GM12878 (cell line): ENCODE results near the gene CDRT15. TPM values are rescaled to one million over a fixed set of nuclear protein-coding genes. Genes with fewer than 3 reads are reported as not detected.

ENCODE experiments used
- ATAC-seq: fragments of 200-7000 bp; cut with Tn5 transposase; 3 replicates; pipeline ENCODE4 v1.9.1; 2020; ENCODE audit warnings: mild to moderate bottlenecking, moderate library complexity
- BruUV-seq: library from RNA; stranded (reverse); fragments of 400-500 nt; replicated peaks from 2 replicates; lab custom pipeline; 2021; lab: Mats Ljungman, UMichigan
- CTCF ChIA-PET: fragments of 300-600 bp; sonication (Branson Sonifier 250); formaldehyde crosslinking; extraction: SDS; loops from one replicate; lab custom pipeline; 2021; ENCODE audit warnings: inconsistent platforms; lab: Yijun Ruan, JAX
- POLR2A ChIA-PET: fragments of 350-600 bp; formaldehyde crosslinking; extraction: SDS; loops from one replicate; lab custom pipeline; 2021; ENCODE audit warnings: inconsistent platforms; lab: Charles Lee
- RAD21 ChIA-PET: fragments of 300-600 bp; sonication (Branson Sonifier 250); formaldehyde crosslinking; loops from one replicate; lab custom pipeline; 2023; ENCODE audit warnings: antibody characterized with exemption; ENCODE audit not compliant: unreplicated experiment; lab: Charles Lee
- SMC1A ChIA-PET: fragments of 300-600 bp; sonication (Branson Sonifier 250); formaldehyde crosslinking; loops from one replicate; lab custom pipeline; 2023; ENCODE audit not compliant: unreplicated experiment, uncharacterized antibody; lab: Charles Lee
- DNase-seq: peaks from one replicate; pipeline ENCODE4 v3.0.0-alpha.2; 2011; ENCODE audit warnings: low read depth, low spot score
- FAIRE-seq: peaks from 3 replicates; lab custom pipeline; 2011; peaks lifted over from hg19 to GRCh38; lab: Jason Lieb, UNC
- H2AFZ ChIP-seq: 2 replicates; pipeline ENCODE4 v1.6.0; 2011; ENCODE audit warnings: low read depth, low read length, control low read depth; ENCODE audit not compliant: control insufficient read depth
- H3K27ac ChIP-seq: 2 replicates; pipeline ENCODE4 v1.5.1; 2011; ENCODE audit warnings: control low read depth; ENCODE audit not compliant: control insufficient read depth, insufficient read depth
- H3K27me3 ChIP-seq, 2 experiments: replicated peaks in 1 of 2; 2 replicates each; pipeline versions ENCODE4 v1.6.0 to v1.6.1; 2011; ENCODE audit warnings: low read length in 1 of 2; ENCODE audit not compliant: control insufficient read depth in 2 of 2, insufficient read depth in 2 of 2
- H3K36me3 ChIP-seq, 2 experiments: 2 replicates each; pipeline ENCODE4 v1.5.1; 2011; ENCODE audit warnings: low read length in 1 of 2; ENCODE audit not compliant: control insufficient read depth in 2 of 2, insufficient read depth in 2 of 2
- H3K4me1 ChIP-seq: 2 replicates; pipeline ENCODE4 v1.6.1; 2011; ENCODE audit warnings: mild to moderate bottlenecking, low read length, moderate library complexity, mixed read lengths; ENCODE audit not compliant: control insufficient read depth, insufficient read depth
- H3K4me2 ChIP-seq: 2 replicates; pipeline ENCODE4 v1.6.0; 2011; ENCODE audit warnings: control low read depth; ENCODE audit not compliant: control insufficient read depth, insufficient read depth
- H3K4me3 ChIP-seq: fragments of 200-600 bp; sonication (generic); 2 replicates; pipeline ENCODE4 v1.5.1; 2016
- H3K79me2 ChIP-seq: 2 replicates; pipeline ENCODE4 v1.6.0; 2011; ENCODE audit warnings: low read length; ENCODE audit not compliant: control insufficient read depth, insufficient read depth
- H3K9ac ChIP-seq: 2 replicates; pipeline ENCODE4 v1.8.0; 2011; ENCODE audit warnings: low read length, control low read depth, mixed read lengths; ENCODE audit not compliant: control insufficient read depth, insufficient read depth
- H3K9me3 ChIP-seq: replicated peaks from 3 replicates; pipeline ENCODE4 v1.5.1; 2011; ENCODE audit warnings: mild to moderate bottlenecking, low read length; ENCODE audit not compliant: control insufficient read depth, insufficient read depth
- H4K20me1 ChIP-seq: 2 replicates; pipeline ENCODE4 v1.6.0; 2011; ENCODE audit not compliant: control insufficient read depth, insufficient read depth
- BMI1 ChIP-seq: fragments of 450-650 bp; IDR thresholded peaks from 2 replicates; pipeline ENCODE4 v1.6.1; 2016; ENCODE audit warnings: mild to moderate bottlenecking, moderate library complexity, borderline replicate concordance
- DPF2 ChIP-seq: fragments of 450-650 bp; IDR thresholded peaks from 2 replicates; pipeline ENCODE4 v1.6.1; 2017; ENCODE audit warnings: mild to moderate bottlenecking
- GABPA ChIP-seq: IDR thresholded peaks from 2 replicates; pipeline ENCODE4 v1.6.1; 2014; ENCODE audit warnings: antibody characterized with exemption, low read depth, mild to moderate bottlenecking, inconsistent platforms
- JUNB ChIP-seq: IDR thresholded peaks from 2 replicates; pipeline ENCODE4 v1.6.1; 2016; ENCODE audit warnings: antibody characterized with exemption, mild to moderate bottlenecking
- MTA3 ChIP-seq: IDR thresholded peaks from 2 replicates; pipeline ENCODE4 v1.6.1; 2012; ENCODE audit warnings: low read length, inconsistent platforms, borderline replicate concordance
- POLR2AphosphoS2 ChIP-seq: IDR thresholded peaks from 2 replicates; pipeline ENCODE4 v1.6.1; 2011; ENCODE audit warnings: low read depth, mild to moderate bottlenecking, low read length, improper control_type of control experiment, moderate library complexity
- POU2F2 ChIP-seq: IDR thresholded peaks from 3 replicates; pipeline ENCODE4 v1.6.1; 2011; ENCODE audit warnings: low read depth, mild to moderate bottlenecking, low read length, borderline replicate concordance
- RELA ChIP-seq: fragments of 450-650 bp; IDR thresholded peaks from 2 replicates; pipeline ENCODE4 v1.8.0; 2014; ENCODE audit warnings: borderline replicate concordance; ENCODE audit not compliant: partially characterized antibody
- RFX5 ChIP-seq: IDR thresholded peaks from 2 replicates; pipeline ENCODE4 v1.6.1; 2011; ENCODE audit warnings: low read depth, low read length, improper control_type of control experiment
- SMC3 ChIP-seq: IDR thresholded peaks from 2 replicates; pipeline ENCODE4 v1.6.1; 2011; ENCODE audit warnings: low read length, improper control_type of control experiment, borderline replicate concordance
- YBX1 ChIP-seq: fragments of 450-650 bp; IDR thresholded peaks from 2 replicates; pipeline ENCODE4 v1.6.1; 2016; ENCODE audit warnings: antibody characterized with exemption
- ZNF622 ChIP-seq: fragments of 450-650 bp; IDR thresholded peaks from 2 replicates; pipeline ENCODE4 v1.6.1; 2017; ENCODE audit warnings: mild to moderate bottlenecking, inconsistent platforms
- ZSCAN29 ChIP-seq: fragments of 450-650 bp; IDR thresholded peaks from 2 replicates; pipeline ENCODE4 v1.6.1; 2017; ENCODE audit warnings: mild to moderate bottlenecking, moderate library complexity
- ZZZ3 ChIP-seq: IDR thresholded peaks from 2 replicates; pipeline ENCODE4 v1.6.1; 2011; ENCODE audit warnings: low read depth; ENCODE audit not compliant: control insufficient read depth, insufficient read length
- WGBS: methylation state at CpG from one replicate; pipeline ENCODE4 v1.1.6; 2016; ENCODE audit warnings: low lambda C conversion rate; ENCODE audit not compliant: insufficient replicate concordance, insufficient coverage; ENCODE audit errors: missing lambda C conversion rate; 5-methylcytosine and 5-hydroxymethylcytosine counted together
- in situ Hi-C: fragments of 300-500 bp; cut with MboI; formaldehyde crosslinking; loops from 9 replicates; pipeline ENCODE4 v1.14.3; 2018; ENCODE audit warnings: mixed read lengths
- intact Hi-C: fragments of 100-400 bp; cut with micrococcal nuclease; formaldehyde crosslinking; loops from one replicate; pipeline ENCODE4 v1.14.2; 2022; ENCODE audit not compliant: unreplicated experiment
- polyA plus RNA-seq, 11 experiments: library from polyadenylated mRNA; depleted of rRNA in 4 of 11; unstranded in 6 of 11; stranded (reverse) in 5 of 11; fragments of >200 nt; fragmentation: Nextera tagmentation in 4 of 11; fragmentation: Illumina TruSeq in 1 of 11; extraction: Ambion mirVana in 4 of 11; extraction: Trizol in 1 of 11; gene quantifications; 1 replicate in 1 of 11; 2 replicates in 10 of 11; pipeline versions ENCODE4 v1.2.1 to v1.2.3, GENCODE V29; 2011 to 2016; ENCODE audit warnings: inconsistent platforms in 2 of 11, missing spikeins in 2 of 11, low read depth in 1 of 11
- total RNA-seq, 4 experiments: library from RNA; depleted of rRNA in 3 of 4; stranded (reverse); fragments of >200 nt in 3 of 4; fragmentation: Illumina TruSeq in 1 of 4; extraction: Trizol in 1 of 4; gene quantifications; 2 replicates each; pipeline versions ENCODE4 v1.2.1 to v1.2.3, GENCODE V29; 2013 to 2021
- TF ChIP-seq, protein P1 (sequence below): IDR thresholded peaks from 2 replicates; pipeline ENCODE4 v1.6.1; 2011; ENCODE audit warnings: borderline replicate concordance, low read depth, mild to moderate bottlenecking, moderate library complexity, mixed read lengths, low read length; ENCODE audit not compliant: insufficient read depth; ENCODE audit errors: extremely low read length
- TF ChIP-seq, protein P2 (sequence below): fragments of 150-350 bp; IDR thresholded peaks from 2 replicates; pipeline ENCODE4 v1.6.1; 2016; ENCODE audit warnings: low read depth, low read length

CDRT15 gene
- total and polyA plus RNA-seq, 10 of the 15 experiments (the other 5 are each of a cell fraction or from before 2014, with no cell fraction given) = 0.29 TPM; not detected in 9

DNA sequence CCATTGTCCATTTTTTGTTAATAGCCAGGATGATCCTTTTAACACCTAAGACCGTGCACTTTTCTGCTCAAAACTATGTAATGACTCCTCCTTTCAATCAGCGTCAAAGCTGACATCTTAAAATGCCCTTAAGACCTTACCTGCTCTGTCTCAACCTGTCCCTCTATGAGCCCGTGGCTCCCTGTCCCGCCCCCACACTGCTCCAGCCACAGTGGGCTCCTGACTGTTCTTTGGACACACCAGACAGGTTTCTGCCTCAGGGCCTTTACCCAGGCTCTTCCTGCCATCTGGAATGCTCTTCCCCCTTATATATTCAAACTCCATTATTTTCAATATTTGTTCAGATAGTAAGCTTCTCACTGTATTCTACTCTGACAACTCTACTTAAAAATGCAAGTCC lies 14.1 kb downstream of the CDRT15 start (continued):
- no peak for TF ChIP-seq RFX5
- TF ChIP-seq, all 136 proteins: peak for 0

DNA sequence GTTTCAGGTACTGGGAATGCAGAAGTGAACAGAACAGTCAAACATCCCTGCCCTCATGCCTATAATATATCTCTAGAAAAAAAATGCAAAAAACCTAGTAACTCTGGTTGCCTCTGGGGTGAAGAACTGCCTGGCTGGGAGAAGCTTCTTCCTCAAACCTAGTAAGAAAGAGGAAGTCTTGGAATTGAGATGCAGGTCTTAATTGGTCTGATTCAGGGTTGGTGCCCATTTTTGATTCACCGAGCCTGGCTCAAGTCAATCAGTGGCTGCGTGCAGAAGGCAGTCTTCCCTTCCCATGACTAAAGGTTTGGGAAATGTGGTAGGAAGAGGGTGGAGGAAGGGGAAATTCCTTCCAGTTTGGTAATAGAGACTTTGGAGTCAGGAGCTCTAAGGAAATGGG lies 22.4 kb downstream of the CDRT15 start:
- 100% methylated on average over 2 of the region's 2 CpGs for WGBS
- Histone ChIP-seq H2AFZ (no peak overlapping the region), H3K9me3 (no peaks in the 10 kb centered on the region; the same call in 2 of the 3 replicates), H3K4me3 (no peak overlapping the region)
- in situ Hi-C loops = no loop called here
- POLR2A ChIA-PET = no interaction called here
- no TSS peak for BruUV-seq
- TF ChIP-seq JUNB = no peak
- TF ChIP-seq BMI1 = no peak
- TF ChIP-seq SMC3 = no peak
- no peak for TF ChIP-seq ZSCAN29
- no peak for TF ChIP-seq ZNF622
- TF ChIP-seq, protein P1, sequence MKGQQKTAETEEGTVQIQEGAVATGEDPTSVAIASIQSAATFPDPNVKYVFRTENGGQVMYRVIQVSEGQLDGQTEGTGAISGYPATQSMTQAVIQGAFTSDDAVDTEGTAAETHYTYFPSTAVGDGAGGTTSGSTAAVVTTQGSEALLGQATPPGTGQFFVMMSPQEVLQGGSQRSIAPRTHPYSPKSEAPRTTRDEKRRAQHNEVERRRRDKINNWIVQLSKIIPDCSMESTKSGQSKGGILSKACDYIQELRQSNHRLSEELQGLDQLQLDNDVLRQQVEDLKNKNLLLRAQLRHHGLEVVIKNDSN = no peak
- no peak for TF ChIP-seq YBX1
- no peak for TF ChIP-seq POLR2AphosphoS2
- no peak for TF ChIP-seq GABPA
- TF ChIP-seq, protein P2, sequence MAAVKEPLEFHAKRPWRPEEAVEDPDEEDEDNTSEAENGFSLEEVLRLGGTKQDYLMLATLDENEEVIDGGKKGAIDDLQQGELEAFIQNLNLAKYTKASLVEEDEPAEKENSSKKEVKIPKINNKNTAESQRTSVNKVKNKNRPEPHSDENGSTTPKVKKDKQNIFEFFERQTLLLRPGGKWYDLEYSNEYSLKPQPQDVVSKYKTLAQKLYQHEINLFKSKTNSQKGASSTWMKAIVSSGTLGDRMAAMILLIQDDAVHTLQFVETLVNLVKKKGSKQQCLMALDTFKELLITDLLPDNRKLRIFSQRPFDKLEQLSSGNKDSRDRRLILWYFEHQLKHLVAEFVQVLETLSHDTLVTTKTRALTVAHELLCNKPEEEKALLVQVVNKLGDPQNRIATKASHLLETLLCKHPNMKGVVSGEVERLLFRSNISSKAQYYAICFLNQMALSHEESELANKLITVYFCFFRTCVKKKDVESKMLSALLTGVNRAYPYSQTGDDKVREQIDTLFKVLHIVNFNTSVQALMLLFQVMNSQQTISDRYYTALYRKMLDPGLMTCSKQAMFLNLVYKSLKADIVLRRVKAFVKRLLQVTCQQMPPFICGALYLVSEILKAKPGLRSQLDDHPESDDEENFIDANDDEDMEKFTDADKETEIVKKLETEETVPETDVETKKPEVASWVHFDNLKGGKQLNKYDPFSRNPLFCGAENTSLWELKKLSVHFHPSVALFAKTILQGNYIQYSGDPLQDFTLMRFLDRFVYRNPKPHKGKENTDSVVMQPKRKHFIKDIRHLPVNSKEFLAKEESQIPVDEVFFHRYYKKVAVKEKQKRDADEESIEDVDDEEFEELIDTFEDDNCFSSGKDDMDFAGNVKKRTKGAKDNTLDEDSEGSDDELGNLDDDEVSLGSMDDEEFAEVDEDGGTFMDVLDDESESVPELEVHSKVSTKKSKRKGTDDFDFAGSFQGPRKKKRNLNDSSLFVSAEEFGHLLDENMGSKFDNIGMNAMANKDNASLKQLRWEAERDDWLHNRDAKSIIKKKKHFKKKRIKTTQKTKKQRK = no peak
- no peak for TF ChIP-seq RELA
- TF ChIP-seq ZZZ3 = no peak
- no peak for TF ChIP-seq DPF2
- TF ChIP-seq MTA3 = no peak
- TF ChIP-seq POU2F2 = no peak
- TF ChIP-seq, all 136 proteins: peak for 0
- Histone ChIP-seq H3K36me3 (no peaks in the 10 kb centered on the region; a peak in 1 of 4 replicates), H3K27ac (no peak overlapping the region), H3K4me2 (no peak overlapping the region), H3K27me3 (no peaks in the 10 kb centered on the region), H3K79me2 (no peaks in the 10 kb centered on the region), H4K20me1 (no peaks in the 10 kb centered on the region), H3K9ac (no peak overlapping the region), H3K4me1 (no peaks in the 10 kb centered on the region)
- ChIA-PET CTCF (no interaction called here), RAD21 (no interaction called here), SMC1A (no interaction called here)
- ATAC-seq (no peak), DNase-seq (no peak), FAIRE-seq (no peak)
- intact Hi-C loops = no loop called here
